GM19463 (cell line): ENCODE data around the gene DNAJA4.
"Not testable (repeated sequence)": the region's sequence is repeated elsewhere in the genome, so short reads cannot be mapped to it uniquely, and the experiment has no call there.

Experiments used
- ATAC-seq: cut with Tn5 transposase; IDR thresholded peaks from one replicate; pipeline ENCODE4 v1.9.1; 2021; ENCODE audit warnings: mild to moderate bottlenecking, moderate library complexity; ENCODE audit not compliant: unreplicated experiment

Gene DNAJA4

GRCh38 chr15:78243491-78243941 lies 20.8 kb upstream of the DNAJA4 start:
- ATAC-seq: no peak

DNA sequence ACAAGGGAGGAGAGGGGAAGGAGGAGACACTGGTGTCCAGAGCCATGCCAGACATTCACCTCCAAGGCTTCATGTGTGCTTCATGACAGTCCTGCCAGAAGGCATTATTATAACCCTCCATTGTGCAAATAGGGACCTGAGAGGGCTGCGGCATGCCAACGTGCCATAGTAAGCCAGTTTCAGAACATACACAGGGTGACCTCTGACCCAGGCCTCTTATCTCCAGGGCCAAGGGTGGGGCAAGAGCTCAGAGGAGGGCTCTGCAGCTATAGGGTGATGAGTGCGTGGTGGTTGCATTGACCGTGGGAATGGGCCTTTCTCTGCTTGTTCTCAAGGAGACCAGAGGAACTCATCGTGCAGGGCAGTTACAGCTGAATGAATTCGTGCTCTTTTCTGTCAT lies 20.3 kb upstream of the DNAJA4 start:
- ATAC-seq: no peak

- no peak for ATAC-seq
These were observed 19.5 kb upstream of the DNAJA4 start for GRCh38 chr15:78244893-78245292.

DNA sequence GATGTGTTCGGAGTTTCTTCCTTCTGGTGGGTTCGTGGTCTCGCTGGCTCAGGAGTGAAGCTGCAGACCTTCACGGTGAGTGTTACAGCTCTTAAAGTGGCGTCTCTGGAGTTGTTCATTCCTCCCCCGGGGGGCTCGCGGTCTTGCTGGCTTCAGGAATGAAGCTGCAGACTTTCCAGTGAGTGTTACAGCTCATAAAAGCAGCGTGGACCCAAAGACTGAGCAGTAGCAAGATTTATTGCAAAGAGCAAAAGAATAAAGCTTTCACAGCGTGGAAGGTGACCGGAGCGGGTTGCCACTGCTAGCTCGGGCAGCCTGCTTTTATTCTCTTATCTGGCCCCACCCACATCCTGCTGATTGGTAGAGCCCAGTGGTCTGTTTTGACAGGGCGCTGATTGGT lies 19.0 kb upstream of the DNAJA4 start:
- not testable (repeated sequence) for ATAC-seq

DNA sequence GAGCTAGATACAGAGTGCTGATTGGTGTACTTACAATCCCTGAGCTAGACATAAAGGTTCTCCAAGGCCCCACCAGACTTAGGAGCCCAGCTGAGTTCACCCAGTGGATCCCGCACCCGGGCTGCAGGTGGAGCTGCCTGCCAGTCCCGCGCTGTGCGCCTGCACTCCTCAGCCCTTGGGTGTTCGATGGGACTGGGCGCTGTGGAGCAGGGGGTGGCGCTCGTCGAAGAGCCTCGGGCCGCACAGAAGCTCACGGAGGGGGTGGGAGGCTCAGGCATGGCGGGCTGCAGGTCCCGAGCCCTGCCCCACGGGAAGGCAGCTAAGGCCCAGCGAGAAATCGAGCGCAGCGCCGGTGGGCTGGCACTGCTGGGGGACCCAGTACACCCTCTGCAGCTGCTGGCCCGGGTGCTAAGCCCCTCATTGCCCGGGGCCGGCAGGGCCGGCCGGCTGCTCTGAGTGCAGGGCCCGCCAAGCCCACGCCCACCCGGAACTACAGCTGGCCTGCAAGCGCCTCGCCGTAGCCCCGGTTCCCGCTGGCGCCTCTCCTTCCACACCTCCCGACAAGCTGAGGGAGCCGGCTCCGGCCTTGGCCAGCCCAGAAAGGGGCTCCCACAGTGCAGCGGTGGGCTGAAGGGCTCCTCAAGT lies 18.3 kb upstream of the DNAJA4 start:
- ATAC-seq: not testable (repeated sequence)

DNA sequence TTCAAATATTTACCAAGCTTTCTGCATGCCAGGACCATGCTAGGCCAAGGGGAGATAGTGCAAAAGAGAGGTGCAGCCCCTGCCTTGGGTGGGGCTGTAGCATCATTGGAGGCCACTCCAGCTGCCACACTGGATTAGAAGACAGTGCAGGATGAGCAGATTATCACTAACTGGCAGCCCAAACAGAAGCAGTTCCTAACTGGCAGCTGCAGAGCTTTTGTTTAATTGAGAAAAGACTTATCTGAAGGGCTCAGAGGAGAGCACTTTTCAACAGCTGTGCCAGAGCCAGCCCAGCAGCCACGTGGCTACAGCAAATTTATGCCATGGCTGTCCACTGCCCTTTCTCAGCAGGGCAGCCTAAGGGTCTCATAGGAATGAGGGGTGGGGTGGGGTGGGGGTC lies 16.5 kb upstream of the DNAJA4 start:
- no peak for ATAC-seq

DNA sequence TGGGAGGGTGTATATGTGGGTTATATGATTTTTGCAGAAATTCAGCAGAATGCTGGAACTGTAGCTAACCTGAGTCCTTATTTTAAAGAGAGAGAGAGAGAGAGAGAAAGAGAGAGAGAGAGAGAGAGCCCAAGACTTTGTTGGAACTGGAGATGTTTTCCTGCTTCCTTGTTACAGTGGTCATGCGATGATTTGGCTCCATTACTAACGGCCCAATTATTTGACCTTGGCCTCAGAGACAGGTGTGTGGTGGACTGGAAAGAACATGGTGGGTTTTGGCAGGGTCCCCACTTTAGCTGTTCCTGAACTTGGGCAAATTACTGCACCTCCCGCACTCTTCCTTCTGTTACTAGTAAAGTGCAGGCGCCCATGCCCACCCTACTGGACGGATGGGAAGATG lies 15.2 kb upstream of the DNAJA4 start:
- ATAC-seq: no peak

- no peak for ATAC-seq
These were observed 13.2 kb upstream of the DNAJA4 start for GRCh38 chr15:78251136-78251535.

- ATAC-seq: no peak
These were observed 8.8 kb upstream of the DNAJA4 start for GRCh38 chr15:78255421-78256043.

- no peak for ATAC-seq
These were observed 8.3 kb upstream of the DNAJA4 start for GRCh38 chr15:78256044-78256437.

DNA sequence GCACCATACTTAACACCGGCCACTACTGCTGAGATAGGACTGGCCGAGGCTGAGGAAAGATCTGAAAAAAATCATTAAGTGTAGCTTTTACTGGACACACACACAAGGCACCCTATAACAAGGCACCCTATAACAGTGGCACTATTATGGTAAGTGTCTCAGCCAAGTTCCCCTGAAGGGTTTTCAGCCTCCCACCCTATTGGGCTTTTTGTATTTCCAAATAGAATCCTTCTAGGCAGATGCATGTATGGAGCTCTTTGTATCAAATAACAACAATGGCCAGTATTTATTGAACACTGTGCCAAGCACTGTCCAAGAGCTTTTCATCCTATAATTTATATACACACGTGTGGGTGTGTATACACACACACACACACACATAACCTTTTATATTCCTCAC lies 6.7 kb upstream of the DNAJA4 start:
- no peak for ATAC-seq

DNA sequence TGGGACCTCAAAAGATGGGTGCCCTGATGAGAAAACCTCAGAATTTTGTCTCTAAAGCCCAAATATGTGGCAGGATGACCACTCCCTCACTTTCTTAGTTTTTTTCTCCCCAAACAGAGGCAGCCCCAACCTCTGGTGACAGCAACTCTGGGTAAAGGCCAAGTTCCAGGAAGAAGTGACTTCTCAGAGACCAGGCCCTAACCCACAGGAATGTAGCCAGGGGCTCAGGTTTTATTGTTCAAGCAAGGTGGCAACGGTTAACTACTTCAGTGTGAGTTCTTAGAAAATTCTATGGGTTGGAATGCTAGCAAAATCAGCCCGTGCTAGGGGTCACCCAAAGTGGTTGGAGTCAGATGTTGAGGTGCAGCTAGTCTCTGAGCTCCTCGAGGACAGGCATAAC lies 5.1 kb upstream of the DNAJA4 start:
- no peak for ATAC-seq

DNA sequence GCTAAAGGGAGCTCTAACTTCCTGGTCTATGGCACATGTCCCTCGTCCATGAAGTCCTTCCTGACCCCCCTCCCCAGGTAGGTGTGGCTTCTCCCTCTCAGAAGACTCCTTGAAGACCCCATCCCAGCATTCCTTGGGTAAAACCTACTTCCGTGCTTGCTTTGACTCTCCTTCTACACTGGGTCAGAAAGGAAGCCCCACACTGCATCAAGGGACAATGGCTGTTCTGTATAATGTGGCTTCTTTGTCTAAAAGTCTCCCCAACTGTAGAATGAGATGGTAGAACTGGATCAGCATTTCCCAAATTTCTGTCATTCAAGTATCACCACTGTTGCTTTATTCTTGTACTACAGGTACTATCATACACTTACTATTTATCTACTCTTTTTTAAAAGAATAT lies 3.9 kb upstream of the DNAJA4 start:
- no peak for ATAC-seq

DNA sequence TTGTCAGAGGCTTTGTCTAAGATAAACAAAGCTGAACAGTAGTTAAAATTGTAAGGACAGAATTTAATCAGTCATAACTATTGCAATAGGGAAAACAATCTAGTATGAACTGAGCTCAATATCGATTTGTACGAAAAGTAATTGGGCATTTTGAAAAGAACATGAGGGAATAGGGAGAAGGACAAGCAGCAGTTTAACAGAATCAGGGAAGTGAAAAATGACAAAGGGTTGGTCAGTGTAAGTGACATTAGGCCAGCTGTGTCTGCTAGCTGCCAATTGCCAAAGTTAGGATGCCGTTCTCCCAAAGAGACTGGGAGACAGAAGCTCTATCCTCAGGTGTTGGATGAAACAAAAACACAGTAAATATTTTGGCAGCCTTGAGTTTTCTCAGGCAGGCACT lies 3.3 kb upstream of the DNAJA4 start:
- no peak for ATAC-seq

- no peak for ATAC-seq
These were observed 996 bp upstream of the DNAJA4 start for GRCh38 chr15:78263351-78263781.

- no peak for ATAC-seq
These were observed 457 bp upstream of the DNAJA4 start for GRCh38 chr15:78263907-78264303.

GRCh38 chr15:78265137-78265460 lies 737 bp downstream of the DNAJA4 start:
- ATAC-seq: no peak

- ATAC-seq: no peak
These were observed 1.4 kb downstream of the DNAJA4 start for GRCh38 chr15:78265752-78266224.

DNA sequence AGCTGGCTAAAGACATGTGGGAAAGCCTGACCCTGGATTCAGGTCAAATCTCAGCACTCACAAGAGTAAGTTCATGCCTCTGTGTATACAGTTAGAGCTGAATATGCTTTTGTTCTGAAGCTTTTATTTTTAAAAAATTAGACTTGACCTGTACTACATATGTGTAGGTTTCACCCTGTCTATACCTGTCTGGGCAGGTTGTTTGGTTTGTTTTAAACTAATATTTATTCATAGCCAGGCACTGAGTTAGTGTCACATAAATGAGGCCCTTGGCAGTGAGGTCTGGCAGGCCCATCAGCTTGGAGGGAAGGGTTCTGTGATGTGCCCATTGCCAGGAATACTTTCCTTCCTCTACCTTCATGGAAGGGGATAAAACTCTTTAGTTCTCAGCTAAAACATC lies 1.9 kb downstream of the DNAJA4 start:
- ATAC-seq: no peak

DNA sequence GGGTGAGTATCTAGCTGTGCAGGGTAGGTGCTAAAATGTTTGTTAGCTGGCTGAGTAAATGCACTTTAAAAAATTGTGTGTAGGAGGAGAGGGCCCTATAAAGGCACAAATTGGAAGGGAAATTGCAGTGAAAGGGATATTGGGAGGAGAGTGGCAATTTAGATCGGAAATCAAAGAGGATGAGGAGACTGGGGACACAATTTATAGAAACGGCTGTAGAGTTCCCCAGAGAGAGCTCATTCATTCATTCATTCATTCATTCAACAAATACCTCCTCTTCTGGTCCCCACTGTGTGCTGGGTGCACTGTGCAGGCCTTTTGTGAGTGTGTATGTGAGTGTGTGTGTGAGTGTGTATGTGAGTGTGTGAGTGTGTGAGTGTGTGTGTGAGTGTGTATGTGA lies 2.4 kb downstream of the DNAJA4 start:
- no peak for ATAC-seq

- ATAC-seq: no peak
These were observed 8.0 kb downstream of the DNAJA4 start for GRCh38 chr15:78272316-78272715.

- no peak for ATAC-seq
These were observed 8.4 kb downstream of the DNAJA4 start for GRCh38 chr15:78272776-78273175.

GRCh38 chr15:78274994-78275393 lies 10.6 kb downstream of the DNAJA4 start:
- ATAC-seq: no peak
